Muscle layer of duodenum (tissue), 2 donors: ENCODE results near the gene SNU13.
"Not testable (repeated sequence)": the region's sequence is repeated elsewhere in the genome, so short reads cannot be mapped to it uniquely, and the experiment has no call there.

Experiments used
- H3K27ac ChIP-seq: one replicate; pipeline ENCODE4 v1.7.0; 2013; ENCODE audit warnings: mild to moderate bottlenecking, low read length
- H3K27me3 ChIP-seq: one replicate; pipeline ENCODE4 v1.7.0; 2013; ENCODE audit warnings: low read depth, mild to moderate bottlenecking, control low read depth, low read length
- H3K36me3 ChIP-seq, 2 donors: one replicate each; pipeline ENCODE4 v1.7.0; 2013; ENCODE audit warnings: low read length in 2 of 2, control low read depth in 1 of 2, mild to moderate bottlenecking in 1 of 2; ENCODE audit not compliant: insufficient read depth in 2 of 2, control insufficient read depth in 1 of 2
- H3K4me1 ChIP-seq, 2 donors: one replicate each; pipeline ENCODE4 v1.7.0; 2013; ENCODE audit warnings: low read length in 2 of 2, mild to moderate bottlenecking in 2 of 2, control low read depth in 1 of 2, moderate library complexity in 1 of 2; ENCODE audit not compliant: insufficient read depth in 2 of 2, control insufficient read depth in 1 of 2
- H3K4me3 ChIP-seq, 2 donors: one replicate each; pipeline ENCODE4 v1.7.0; 2013; ENCODE audit warnings: low read length in 2 of 2, low read depth in 1 of 2, mild to moderate bottlenecking in 1 of 2
- H3K9me3 ChIP-seq, 2 donors: one replicate each; pipeline ENCODE4 v1.7.0; 2013; ENCODE audit warnings: low read length in 2 of 2, control low read depth in 1 of 2, mild to moderate bottlenecking in 1 of 2; ENCODE audit not compliant: control insufficient read depth in 1 of 2
- donor health status: healthy.

The SNU13 gene

DNA sequence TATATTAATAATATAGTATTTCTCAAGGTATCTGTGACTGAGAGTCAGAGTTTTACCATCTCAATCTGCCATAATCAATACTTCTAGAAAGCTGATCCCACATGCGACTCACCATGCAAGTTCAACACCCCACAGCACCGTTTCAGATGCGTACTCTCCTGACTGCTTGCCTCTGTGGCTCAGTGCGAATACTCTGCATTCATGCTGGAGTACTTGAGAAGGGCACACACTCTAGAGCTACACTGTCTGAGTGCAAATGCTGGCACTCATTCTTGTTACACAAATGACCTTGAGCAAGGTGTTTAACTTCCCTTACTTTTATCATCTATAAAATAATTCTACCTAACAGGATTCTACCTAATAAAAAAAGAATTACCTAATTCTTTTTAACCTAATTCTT lies 12.5 kb downstream of the SNU13 start:
- Histone ChIP-seq H3K27me3 (no peaks in the 10 kb centered on the region), H3K9me3 (no peaks in the 10 kb centered on the region), H3K4me1 (peaks cover 0 to 1% of the 10 kb centered on the region in 2 donors), H3K27ac (no peak overlapping the region), H3K36me3 (peaks cover 27 to 39% of the 10 kb centered on the region in 2 donors), H3K4me3 (no peak overlapping the region)

DNA sequence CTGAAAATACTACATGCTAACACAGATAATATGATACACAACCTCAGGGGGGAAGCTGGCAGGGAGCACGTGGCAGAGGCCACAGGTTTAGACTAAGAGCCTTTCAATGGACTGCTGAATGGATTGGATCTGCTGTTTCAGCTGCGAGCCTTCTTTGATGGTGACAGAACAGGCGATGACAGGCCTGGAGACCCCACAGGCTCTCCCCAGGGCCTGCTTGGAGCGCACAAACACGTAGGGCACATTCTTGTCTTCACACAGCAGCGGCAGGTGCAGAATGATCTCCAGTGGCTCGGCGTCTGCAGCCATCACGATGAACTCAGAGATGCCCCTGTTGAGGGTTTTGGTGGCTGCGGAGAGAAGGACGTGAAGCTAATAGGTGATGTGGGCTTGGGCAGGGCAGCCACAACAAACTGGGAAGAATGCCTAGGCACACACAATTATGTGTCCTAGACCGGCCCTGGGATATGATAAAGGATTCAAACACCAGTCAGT lies 13.8 kb downstream of the SNU13 start:
- peaks cover 25 to 28% of the 10 kb centered on the region in 2 donors for H3K36me3 ChIP-seq
- H3K27ac ChIP-seq, result no peak overlapping the region
- H3K4me1 ChIP-seq, result no peaks in the 10 kb centered on the region
- H3K4me3 ChIP-seq, result no peak overlapping the region
- no peaks in the 10 kb centered on the region for H3K9me3 ChIP-seq
- no peaks in the 10 kb centered on the region for H3K27me3 ChIP-seq

DNA sequence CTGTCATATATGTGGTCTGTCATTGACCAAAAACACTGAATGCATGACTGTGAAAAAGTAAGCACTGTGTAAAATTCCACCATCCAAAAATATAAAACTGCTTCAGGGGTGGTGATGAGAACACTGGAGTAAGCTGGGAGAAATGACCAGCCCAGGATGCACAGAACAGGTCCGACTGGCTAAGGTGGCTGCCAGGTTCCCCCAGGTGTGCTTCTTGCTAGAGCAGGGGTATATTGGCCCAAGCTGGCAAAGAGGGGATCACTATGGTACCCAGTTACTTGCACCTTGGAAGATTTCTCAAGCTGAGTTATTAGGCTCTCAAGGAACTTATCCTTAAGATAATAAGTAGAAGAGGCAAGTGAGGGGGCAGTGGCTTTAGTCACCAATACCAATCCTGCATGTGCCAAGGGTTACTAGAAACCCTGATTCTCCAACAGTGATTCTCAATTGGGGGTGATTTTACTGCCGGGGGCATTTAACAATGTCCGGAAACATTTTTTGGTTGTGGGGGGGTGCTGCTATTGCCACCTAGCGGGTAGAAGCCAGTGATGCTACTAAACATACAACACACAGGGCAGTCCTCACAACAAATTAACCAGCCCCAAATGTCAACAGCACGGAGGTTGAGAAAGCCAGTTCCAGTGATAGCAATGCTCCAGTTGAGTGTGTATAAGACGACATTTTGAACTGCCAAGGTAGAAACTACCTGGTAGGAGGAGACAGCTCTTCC lies 15.7 kb downstream of the SNU13 start:
- H3K36me3 ChIP-seq, result peaks cover 13 to 15% of the 10 kb centered on the region in 2 donors
- no peak overlapping the region for H3K4me3 ChIP-seq
- H3K27ac ChIP-seq, result no peak overlapping the region

DNA sequence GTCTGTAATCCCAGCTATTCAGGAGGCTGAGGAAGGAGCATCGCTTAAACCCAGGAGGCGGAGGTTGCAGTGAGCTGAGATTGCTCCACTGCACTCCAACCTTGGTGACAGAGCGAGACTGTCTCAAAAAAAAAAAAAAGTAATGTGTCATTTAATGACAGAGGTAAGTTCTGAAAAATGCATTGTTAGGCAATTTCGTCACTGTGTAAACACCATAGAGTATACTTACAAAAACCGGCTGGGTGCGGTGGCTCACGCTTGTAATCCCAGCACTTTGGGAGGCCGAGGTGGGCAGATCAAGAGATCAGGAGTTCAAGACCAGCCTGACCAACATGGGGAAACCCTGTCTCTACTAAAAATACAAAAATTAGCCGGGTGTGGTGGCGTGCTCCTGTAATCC lies 16.6 kb downstream of the SNU13 start:
- not testable (repeated sequence) for H3K27ac ChIP-seq, H3K4me1 ChIP-seq, H3K4me3 ChIP-seq

More for the DNA sequence above, 15.7 kb downstream of the SNU13 start:
- Histone ChIP-seq H3K9me3 (no peaks in the 10 kb centered on the region), H3K4me1 (no peaks in the 10 kb centered on the region), H3K27me3 (no peaks in the 10 kb centered on the region)

DNA sequence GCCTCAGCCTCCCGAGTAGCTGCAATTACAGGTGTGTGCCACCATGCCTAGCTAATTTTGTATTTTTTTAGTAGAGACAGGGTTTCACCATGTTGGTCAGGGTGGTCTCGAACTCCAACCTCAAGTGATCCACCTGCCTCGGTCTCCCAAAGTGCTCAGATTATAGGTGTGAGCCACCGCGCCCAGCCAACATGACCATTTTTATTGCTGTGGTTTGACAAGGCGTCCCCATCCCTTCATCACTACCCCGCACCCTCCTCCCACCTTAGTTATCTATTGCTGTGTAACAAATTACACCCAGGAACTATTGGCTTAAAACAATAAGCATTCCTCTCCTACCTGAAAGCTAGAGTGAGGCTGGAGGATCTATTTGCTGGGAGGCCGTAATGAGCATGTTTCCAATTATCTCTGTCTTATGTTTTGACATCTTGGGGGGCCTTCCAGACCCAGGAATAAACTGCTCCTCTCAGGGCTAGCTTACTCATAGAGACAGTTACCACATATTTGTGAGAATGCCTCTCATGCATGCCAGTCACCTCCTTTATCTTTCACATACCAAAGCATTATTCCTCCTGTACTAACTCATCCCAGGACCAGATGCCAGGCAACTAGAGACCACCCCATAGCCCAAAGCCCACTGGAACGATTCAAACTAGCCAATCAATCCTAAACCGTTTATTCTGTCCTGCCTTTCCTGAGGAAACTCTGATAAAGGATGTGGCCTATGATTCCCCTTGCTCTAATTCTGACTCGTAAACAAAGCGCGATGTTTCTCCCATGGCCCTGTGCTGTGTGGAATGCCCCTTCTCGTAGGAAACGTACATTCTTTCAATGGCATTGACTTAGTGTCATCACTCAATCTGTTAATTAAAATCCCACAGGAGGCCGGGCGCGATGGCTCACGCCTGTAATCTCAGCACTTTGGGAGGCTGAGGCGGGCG lies 19.4 kb downstream of the SNU13 start:
- Histone ChIP-seq H3K27ac (no peak overlapping the region), H3K4me1 (peaks cover 0 to 3% of the 10 kb centered on the region in 2 donors), H3K9me3 (no peaks in the 10 kb centered on the region)

More for the DNA sequence above, 16.6 kb downstream of the SNU13 start:
- H3K36me3 ChIP-seq, result peaks cover 13 to 16% of the 10 kb centered on the region in 2 donors
- not testable (repeated sequence) for H3K27me3 ChIP-seq, H3K9me3 ChIP-seq

DNA sequence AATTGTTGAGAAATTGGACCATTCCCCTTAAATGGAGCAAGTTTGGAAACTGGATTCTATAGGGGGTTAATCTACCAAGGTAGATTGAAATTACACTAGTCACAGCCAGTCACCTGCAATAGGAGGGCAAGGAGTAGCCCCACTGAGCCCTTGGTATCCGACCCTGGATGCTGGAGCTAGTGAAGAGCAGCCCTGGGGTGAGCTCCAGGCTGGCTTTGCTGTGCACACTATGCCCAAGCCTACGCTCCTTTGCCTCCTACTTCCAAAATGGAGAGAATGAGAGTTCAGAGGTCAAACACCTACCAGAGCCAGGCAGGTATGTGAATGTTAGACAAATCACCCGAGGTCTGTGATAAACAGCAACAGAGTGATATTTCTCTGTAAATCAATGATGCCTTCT lies 23.7 kb downstream of the SNU13 start:
- Histone ChIP-seq H3K36me3 (peaks cover 49 to 55% of the 10 kb centered on the region in 2 donors), H3K27me3 (no peaks in the 10 kb centered on the region), H3K4me1 (peaks cover 0 to 3% of the 10 kb centered on the region in 2 donors), H3K4me3 (no peak overlapping the region), H3K9me3 (no peaks in the 10 kb centered on the region), H3K27ac (no peak overlapping the region)

More for the DNA sequence above, 19.4 kb downstream of the SNU13 start:
- no peak overlapping the region for H3K4me3 ChIP-seq
- peaks cover 18 to 20% of the 10 kb centered on the region in 2 donors for H3K36me3 ChIP-seq
- no peaks in the 10 kb centered on the region for H3K27me3 ChIP-seq

DNA sequence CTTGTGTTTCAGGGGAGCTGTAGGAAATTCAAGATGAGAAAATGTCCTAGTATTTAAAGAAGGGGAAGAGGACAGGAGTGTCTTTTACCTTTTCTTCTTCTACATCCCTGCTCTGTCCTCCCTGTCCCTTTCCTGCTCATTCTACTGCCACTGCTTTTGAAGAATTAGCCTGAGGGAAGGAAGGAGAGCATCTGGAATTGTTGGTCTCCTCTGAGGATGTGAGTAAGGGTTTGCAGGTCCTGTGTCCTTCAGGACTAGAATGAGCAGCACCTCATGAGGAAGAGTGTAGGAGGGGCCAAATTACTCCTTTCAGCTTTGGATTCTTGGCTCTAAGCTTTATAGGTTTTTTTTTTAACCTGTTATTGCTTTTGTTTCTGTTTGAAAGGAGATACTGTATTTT lies 24.2 kb downstream of the SNU13 start:
- H3K27ac ChIP-seq, result no peak overlapping the region
- H3K4me3 ChIP-seq, result no peak overlapping the region
- H3K36me3 ChIP-seq, result peaks cover 51 to 60% of the 10 kb centered on the region in 2 donors
- H3K9me3 ChIP-seq, result no peaks in the 10 kb centered on the region
- H3K27me3 ChIP-seq, result no peaks in the 10 kb centered on the region
- peaks cover 0 to 3% of the 10 kb centered on the region in 2 donors for H3K4me1 ChIP-seq

DNA sequence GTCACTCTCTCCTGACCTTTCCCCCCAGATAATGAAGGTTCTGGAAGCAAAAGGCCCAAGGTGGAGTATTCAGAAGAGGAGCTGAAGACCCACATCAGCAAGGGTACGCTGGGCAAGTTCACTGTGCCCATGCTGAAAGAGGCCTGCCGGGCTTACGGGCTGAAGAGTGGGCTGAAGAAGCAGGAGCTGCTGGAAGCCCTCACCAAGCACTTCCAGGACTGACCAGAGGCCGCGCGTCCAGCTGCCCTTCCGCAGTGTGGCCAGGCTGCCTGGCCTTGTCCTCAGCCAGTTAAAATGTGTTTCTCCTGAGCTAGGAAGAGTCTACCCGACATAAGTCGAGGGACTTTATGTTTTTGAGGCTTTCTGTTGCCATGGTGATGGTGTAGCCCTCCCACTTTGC lies 25.1 kb downstream of the SNU13 start:
- not testable (repeated sequence) for H3K9me3 ChIP-seq, H3K4me3 ChIP-seq, H3K27ac ChIP-seq, H3K4me1 ChIP-seq, H3K27me3 ChIP-seq
- H3K36me3 ChIP-seq, result peaks cover 56 to 69% of the 10 kb centered on the region in 2 donors

DNA sequence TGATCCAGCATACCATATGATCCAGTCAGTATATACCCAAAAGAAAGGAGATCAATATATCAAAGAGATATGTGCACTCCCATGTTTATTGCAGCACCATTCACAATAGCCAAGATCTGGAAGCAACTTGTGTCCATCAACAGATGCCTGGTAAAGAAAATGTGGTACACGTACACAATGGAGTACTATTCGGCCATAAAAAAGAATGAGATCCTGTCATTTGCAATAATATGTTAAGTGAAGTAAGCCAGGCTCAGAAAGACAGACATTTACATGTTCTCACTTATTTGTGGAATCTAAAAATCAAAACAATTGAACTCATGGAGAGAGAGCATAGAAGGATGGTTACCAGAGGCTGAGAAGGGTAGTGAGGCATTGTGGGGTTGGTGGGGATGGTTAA lies 27.0 kb downstream of the SNU13 start:
- H3K4me1 ChIP-seq, result no peaks in the 10 kb centered on the region
- peaks cover 71 to 82% of the 10 kb centered on the region in 2 donors for H3K36me3 ChIP-seq
- no peak overlapping the region for H3K27ac ChIP-seq
- H3K9me3 ChIP-seq, result no peaks in the 10 kb centered on the region
- H3K27me3 ChIP-seq, result no peaks in the 10 kb centered on the region
- H3K4me3 ChIP-seq, result no peak overlapping the region

DNA sequence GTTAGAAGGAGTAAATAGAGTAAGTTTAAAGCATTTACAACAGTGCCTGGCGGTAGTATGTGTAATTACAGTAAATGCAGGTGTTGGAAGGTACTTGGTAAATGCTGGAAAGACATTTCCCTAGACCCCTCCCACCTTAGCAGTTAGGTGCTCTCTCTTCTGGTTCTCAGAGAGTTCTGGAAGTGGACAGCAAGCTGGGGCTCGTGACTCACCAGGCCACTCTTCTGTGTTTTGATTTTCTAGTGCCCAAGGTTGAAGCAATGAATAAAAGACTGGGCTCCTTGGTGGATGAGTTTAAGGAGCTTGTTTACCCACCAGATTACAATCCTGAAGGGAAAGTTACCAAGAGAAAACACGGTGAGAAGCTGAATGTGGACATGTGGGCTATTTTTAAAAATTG lies 27.6 kb downstream of the SNU13 start:
- no peaks in the 10 kb centered on the region for H3K4me1 ChIP-seq
- H3K36me3 ChIP-seq, result peaks cover 75 to 85% of the 10 kb centered on the region in 2 donors
- no peak overlapping the region for H3K27ac ChIP-seq
- H3K9me3 ChIP-seq, result no peaks in the 10 kb centered on the region
- H3K27me3 ChIP-seq, result no peaks in the 10 kb centered on the region
- H3K4me3 ChIP-seq, result no peak overlapping the region

DNA sequence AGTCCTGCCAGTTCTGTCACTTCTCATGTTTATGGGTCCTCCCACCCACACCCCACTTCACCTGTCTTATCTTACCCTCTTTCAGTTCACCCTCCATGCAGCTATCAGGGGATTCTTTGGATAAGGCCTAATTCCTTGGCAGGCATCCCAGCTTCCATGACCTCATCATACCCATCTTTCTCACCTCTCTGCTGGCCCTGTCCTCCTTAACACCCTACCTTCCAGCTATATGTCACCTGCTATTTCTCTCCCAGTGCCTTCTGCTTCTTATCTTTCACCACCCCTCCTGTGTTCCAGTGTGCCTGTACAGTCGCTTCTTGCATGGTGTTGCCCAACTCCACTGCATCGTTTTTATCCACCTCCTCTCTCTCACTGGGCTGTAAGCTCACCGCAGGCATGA lies 28.3 kb downstream of the SNU13 start:
- H3K4me3 ChIP-seq, result no peak overlapping the region
- no peaks in the 10 kb centered on the region for H3K4me1 ChIP-seq
- H3K9me3 ChIP-seq, result no peaks in the 10 kb centered on the region
- H3K27ac ChIP-seq, result no peak overlapping the region
- peaks cover 75 to 90% of the 10 kb centered on the region in 2 donors for H3K36me3 ChIP-seq
- no peaks in the 10 kb centered on the region for H3K27me3 ChIP-seq
